A673 (cell line): ENCODE measurements around the gene STARD10.
"Not testable (repeated sequence)": the region's sequence is repeated elsewhere in the genome, so short reads cannot be mapped to it uniquely, and the experiment has no call there.

Experiments
- EZH2 ChIP-seq: fragments of 200-600 bp; sonication (generic); IDR thresholded peaks from 2 replicates; pipeline ENCODE4 v1.6.1; 2017; ENCODE audit warnings: borderline replicate concordance, low read depth, mild to moderate bottlenecking, mixed read lengths, antibody characterized with exemption, low read length; ENCODE audit not compliant: poor library complexity, severe bottlenecking
- TF ChIP-seq, protein P1 (sequence below): fragments of 300-800, 200-600 bp; sonication (generic); conservative IDR thresholded peaks from 2 replicates; pipeline ENCODE4 v1.5.1; 2017; ENCODE audit warnings: low read depth, mild to moderate bottlenecking, antibody characterized with exemption, low read length, moderate library complexity, mixed read lengths

DNA sequence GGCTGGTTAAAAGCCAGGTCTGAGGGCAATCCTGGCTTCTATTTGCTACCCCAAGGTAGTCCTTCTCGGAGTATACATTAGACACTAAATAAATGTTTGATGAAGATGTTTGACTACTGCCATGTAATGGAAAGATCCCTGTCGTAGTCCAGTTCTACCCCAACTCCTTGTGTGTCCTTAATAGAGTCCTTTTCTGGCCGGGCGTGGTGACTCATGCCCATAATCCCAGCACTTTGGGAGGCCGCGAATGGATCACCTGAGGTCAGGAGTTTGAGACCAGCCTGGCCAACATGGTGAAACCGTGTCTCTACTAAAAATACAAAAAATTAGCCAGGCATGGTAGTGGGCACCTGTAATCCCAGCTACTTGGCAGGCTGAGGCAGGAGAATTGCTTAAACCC, 2.6 kb downstream of the STARD10 start:
- TF ChIP-seq, protein P1, sequence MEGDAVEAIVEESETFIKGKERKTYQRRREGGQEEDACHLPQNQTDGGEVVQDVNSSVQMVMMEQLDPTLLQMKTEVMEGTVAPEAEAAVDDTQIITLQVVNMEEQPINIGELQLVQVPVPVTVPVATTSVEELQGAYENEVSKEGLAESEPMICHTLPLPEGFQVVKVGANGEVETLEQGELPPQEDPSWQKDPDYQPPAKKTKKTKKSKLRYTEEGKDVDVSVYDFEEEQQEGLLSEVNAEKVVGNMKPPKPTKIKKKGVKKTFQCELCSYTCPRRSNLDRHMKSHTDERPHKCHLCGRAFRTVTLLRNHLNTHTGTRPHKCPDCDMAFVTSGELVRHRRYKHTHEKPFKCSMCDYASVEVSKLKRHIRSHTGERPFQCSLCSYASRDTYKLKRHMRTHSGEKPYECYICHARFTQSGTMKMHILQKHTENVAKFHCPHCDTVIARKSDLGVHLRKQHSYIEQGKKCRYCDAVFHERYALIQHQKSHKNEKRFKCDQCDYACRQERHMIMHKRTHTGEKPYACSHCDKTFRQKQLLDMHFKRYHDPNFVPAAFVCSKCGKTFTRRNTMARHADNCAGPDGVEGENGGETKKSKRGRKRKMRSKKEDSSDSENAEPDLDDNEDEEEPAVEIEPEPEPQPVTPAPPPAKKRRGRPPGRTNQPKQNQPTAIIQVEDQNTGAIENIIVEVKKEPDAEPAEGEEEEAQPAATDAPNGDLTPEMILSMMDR, result not testable (repeated sequence)
- not testable (repeated sequence) for TF ChIP-seq EZH2
